ENCODE results near the gene TK2. TPM values are rescaled to one million over a fixed set of nuclear protein-coding genes. Genes with fewer than 3 reads are reported as not detected.

Gene TK2
- total RNA-seq, 1 donor from 2014 or later, result 33.2 TPM

- TF ChIP-seq CTCF (IDR thresholded peaks at IDR 0.05), result no peak
- no peak within 1 kb of the TSS for H3K27ac Mint-ChIP-seq (ENCODE audit: unreplicated experiment)
- no peaks in the 10 kb centered on the region for H3K27me3 Mint-ChIP-seq (ENCODE audit: unreplicated experiment)
- peak; percentile 82 for DNase-seq (ENCODE audit: extremely low spot score, unreplicated experiment)
- peaks cover 22% of the 10 kb centered on the region for H3K4me1 Mint-ChIP-seq (ENCODE audit: unreplicated experiment)
- no peak within 1 kb of the TSS for H3K4me3 Mint-ChIP-seq (ENCODE audit: unreplicated experiment)
- no peaks in the 10 kb centered on the region for H3K9me3 Mint-ChIP-seq (ENCODE audit: unreplicated experiment)
- H3K36me3 Mint-ChIP-seq (ENCODE audit: unreplicated experiment), result peaks cover 18% of the 10 kb centered on the region
Measured at GRCh38 chr16:66566051-66566901, 16.4 kb upstream of the TK2 start, which contains the start of gene CMTM1. Gene CMTM1 (plus strand): TSS chr16:66566439. CDS start chr16:66566514, 75 bp downstream.

- Mint-ChIP-seq H3K4me3 (ENCODE audit: unreplicated experiment) (no peak overlapping the region), H3K9me3 (ENCODE audit: unreplicated experiment) (no peaks in the 10 kb centered on the region), H3K36me3 (ENCODE audit: unreplicated experiment) (peaks cover 26% of the 10 kb centered on the region), H3K27me3 (ENCODE audit: unreplicated experiment) (no peaks in the 10 kb centered on the region), H3K4me1 (ENCODE audit: unreplicated experiment) (peaks cover 2% of the 10 kb centered on the region), H3K27ac (ENCODE audit: unreplicated experiment) (no peak overlapping the region)
- DNase-seq (ENCODE audit: extremely low spot score, unreplicated experiment), result no peak
- TF ChIP-seq CTCF (IDR thresholded peaks at IDR 0.05), result no peak
Measured at GRCh38 chr16:66563574-66564334, 13.8 kb upstream of the TK2 start.

GRCh38 chr16:66562986-66563385 lies 13.1 kb upstream of the TK2 start:
- Mint-ChIP-seq H3K27ac (ENCODE audit: unreplicated experiment) (no peak overlapping the region), H3K9me3 (ENCODE audit: unreplicated experiment) (no peaks in the 10 kb centered on the region), H3K27me3 (ENCODE audit: unreplicated experiment) (no peaks in the 10 kb centered on the region), H3K36me3 (ENCODE audit: unreplicated experiment) (peaks cover 30% of the 10 kb centered on the region), H3K4me3 (ENCODE audit: unreplicated experiment) (no peak overlapping the region), H3K4me1 (ENCODE audit: unreplicated experiment) (no peaks in the 10 kb centered on the region)
- no peak for TF ChIP-seq CTCF (IDR thresholded peaks at IDR 0.05)
- DNase-seq (ENCODE audit: extremely low spot score, unreplicated experiment), result no peak

- no peaks in the 10 kb centered on the region for H3K9me3 Mint-ChIP-seq (ENCODE audit: unreplicated experiment)
- H3K27me3 Mint-ChIP-seq (ENCODE audit: unreplicated experiment), result no peaks in the 10 kb centered on the region
- no peak for DNase-seq (ENCODE audit: extremely low spot score, unreplicated experiment)
- peaks cover 30% of the 10 kb centered on the region for H3K36me3 Mint-ChIP-seq (ENCODE audit: unreplicated experiment)
- no peak overlapping the region for H3K27ac Mint-ChIP-seq (ENCODE audit: unreplicated experiment)
- H3K4me3 Mint-ChIP-seq (ENCODE audit: unreplicated experiment), result no peak overlapping the region
- TF ChIP-seq CTCF (IDR thresholded peaks at IDR 0.05), result no peak
- H3K4me1 Mint-ChIP-seq (ENCODE audit: unreplicated experiment), result no peaks in the 10 kb centered on the region
Measured at GRCh38 chr16:66562409-66562808, 12.5 kb upstream of the TK2 start.

All from osteocyte (in vitro differentiated cells).